Muscle of arm (tissue), 12 donors: ENCODE measurements around the gene OGFOD1. TPM values are rescaled to one million over a fixed set of nuclear protein-coding genes. Genes with fewer than 3 reads are reported as not detected.
"Not testable (repeated sequence)": the region's sequence is repeated elsewhere in the genome, so short reads cannot be mapped to it uniquely, and the experiment has no call there.

Source experiments
- DNase-seq: peaks from one replicate; pipeline ENCODE4 v3.0.0-alpha.2; 2013
- polyA plus RNA-seq, 12 donors: library from polyadenylated mRNA; unstranded; fragments of 120-200 nt; gene quantifications; one replicate each; pipeline ENCODE4 v1.2.1, GENCODE V29; 2013; ENCODE audit not compliant: insufficient read length in 12 of 12

Gene OGFOD1
- polyA plus RNA-seq, 12 donors: 35.0 to 120 (median 40.0) TPM

- DNase-seq: no peak
These were observed 25.9 kb downstream of the OGFOD1 start for GRCh38 chr16:56477096-56477878.

GRCh38 chr16:56478281-56479049 lies 27.1 kb downstream of the OGFOD1 start:
- DNase-seq: no peak

DNA sequence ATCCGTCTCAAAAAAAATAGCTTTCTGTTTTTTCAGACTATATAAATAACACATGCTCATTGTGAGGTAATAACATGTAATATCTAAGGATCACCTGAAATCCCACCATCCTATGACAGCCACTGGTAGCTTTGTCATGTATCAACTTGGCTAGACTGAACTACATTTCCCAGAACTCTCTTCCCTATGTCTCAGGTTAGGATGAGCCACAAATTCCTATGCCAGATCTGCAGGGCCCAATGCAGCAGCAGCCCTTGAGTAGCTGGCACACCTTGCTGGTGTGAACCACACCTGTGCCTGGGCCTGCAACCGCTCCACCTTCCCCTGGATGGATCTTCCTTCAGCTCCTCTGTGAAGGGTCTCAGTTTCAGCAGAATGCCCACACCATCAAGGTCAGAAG lies 28.1 kb downstream of the OGFOD1 start:
- no peak for DNase-seq

DNA sequence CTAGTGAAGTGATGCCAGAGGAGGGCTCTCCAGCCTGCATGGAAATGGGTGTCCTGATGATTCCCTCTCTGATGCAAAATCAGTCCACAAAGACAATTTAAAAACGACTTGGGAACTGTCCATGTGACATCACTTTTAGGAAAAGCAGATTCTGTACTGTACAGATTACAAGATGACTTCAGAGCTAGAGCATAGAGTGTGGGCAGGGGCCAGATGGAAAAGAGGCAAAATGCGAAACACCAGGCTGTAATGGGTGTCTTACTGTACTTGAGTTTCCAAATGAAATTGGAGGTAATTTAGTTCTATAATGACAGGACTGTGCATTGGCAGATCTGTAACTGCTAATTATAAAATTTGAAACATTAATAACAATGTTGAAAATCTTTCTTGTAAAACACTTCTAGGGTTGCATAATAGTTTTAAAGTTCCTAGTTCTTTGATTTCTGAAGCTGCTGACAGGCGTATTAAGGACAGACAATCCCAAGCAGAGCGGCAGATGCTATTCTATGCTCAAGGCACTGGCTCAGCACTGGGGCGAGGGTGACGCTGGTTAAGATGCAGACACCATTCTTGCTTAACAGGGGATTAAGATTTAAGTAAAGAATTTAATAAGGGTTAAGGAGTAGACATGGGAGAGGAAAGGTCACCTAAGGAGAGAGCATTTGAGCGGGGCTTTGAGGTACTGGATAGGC lies 29.6 kb downstream of the OGFOD1 start:
- DNase-seq: no peak

DNA sequence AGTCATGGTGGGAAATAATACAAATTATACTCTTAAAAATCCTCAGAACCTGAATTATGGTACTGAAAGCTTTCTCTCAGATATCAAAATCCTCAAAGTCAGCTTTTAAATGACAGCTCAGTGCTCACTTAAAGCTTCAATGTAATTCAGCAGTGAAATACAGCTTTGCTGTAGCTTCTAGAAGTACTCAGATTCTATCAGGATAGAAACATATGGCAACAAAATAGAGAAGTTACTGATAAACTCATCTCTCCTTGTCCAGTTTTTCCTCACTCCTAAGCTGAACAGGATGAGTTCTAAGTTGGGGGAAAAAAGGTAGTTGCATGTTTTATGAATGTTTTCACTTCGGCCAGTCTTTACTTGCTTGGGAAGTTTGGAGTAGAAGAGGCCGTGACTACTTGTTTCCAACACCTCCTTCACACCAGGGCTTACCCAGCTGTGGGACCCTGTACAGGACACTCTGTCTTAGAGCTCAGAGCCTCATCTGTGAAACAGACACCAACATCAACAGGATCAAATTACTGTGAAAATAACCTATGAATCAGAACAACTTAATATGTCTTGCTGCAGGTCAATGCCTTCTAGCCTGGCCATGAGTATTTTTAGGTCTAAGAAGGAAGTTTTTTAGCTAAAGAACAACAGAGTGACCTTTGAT lies 30.2 kb downstream of the OGFOD1 start:
- DNase-seq: no peak

DNA sequence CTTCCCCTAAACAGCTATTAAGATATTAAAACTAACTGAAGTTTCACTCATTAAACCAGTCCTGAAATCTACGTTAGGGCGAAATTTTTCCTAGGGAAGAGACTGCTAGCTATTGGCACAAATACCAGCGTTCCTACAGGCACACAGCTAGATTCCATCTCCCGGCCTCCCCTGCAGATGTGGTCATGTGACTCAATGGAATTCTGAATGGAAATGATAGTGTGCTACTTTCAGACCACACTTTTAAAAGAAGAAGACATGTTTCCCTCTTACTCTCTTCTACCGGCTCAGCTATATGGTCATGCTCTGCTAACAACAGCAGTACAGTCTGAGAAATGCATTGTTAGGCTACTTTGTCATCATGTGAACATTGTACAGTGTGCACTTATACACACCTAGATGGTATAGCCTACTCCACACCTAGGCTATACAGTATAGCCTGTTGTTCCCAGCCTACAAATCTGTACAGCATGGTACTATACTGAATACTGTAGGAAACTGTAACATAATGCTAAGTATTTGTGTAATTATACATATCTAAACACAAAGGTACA lies 31.4 kb downstream of the OGFOD1 start:
- no peak for DNase-seq

GRCh38 chr16:56483394-56483793 lies 32.0 kb downstream of the OGFOD1 start:
- no peak for DNase-seq

DNA sequence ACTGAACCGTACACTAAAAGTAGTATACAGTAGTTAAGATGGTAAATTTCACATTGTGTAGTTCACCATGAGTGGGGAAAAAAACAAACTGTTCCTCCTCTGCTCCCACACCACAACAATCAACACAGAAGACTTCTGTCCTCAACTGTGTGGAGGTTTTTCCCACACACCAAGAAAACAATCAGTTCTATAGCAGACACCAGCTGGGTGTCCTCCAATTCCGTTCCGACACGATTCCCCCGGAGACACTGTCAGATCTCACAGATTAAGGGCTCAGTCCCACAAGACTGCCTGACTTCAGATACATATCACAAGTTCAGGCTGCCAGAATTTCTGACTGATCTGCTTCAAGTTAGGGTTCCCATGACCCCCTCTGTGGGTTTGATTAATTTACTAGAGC lies 36.7 kb downstream of the OGFOD1 start:
- DNase-seq: no peak

- not testable (repeated sequence) for DNase-seq
These were observed 37.5 kb downstream of the OGFOD1 start for GRCh38 chr16:56488868-56489267.

GRCh38 chr16:56491657-56492261 lies 40.4 kb downstream of the OGFOD1 start:
- no peak for DNase-seq

- no peak for DNase-seq
These were observed 41.8 kb downstream of the OGFOD1 start for GRCh38 chr16:56493126-56493525.

DNA sequence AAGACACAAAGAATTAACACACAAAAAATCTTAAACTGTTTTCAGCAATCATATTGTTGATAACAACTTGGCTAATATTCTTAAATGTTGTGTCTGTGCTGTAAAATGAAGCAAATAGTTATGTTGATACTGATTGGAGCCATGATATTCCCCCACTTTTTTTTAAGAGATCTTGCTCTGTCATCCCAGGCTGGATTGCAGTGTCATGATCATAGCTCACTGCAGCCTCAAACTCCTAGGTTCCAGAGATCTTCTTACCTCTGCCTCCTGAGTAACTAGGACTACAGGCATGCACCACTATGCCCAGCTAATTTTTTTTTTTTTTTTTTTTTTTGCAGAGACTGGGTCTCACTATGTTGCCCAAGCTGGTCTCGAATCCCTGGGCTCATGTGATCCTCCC lies 42.5 kb downstream of the OGFOD1 start:
- DNase-seq: no peak

GRCh38 chr16:56505181-56505580 lies 53.8 kb downstream of the OGFOD1 start:
- no peak for DNase-seq

DNA sequence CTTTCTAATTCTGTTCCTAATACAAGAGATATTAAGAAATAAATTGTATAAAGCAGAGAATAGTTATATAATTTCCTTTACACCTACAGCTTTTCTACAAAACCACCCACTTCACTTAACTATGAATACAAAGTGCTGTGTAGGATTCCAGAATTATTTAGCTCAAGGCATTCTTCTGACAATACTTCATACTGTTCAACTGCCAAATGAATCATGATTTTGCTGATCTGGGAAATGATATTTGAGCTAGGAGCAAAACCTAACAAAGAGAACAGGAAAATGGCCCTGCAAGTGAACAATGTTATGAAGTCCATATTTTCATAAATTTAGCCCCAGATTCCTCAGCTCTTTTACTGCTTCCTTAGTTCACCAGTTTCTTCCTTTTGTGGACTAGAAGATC lies 55.6 kb downstream of the OGFOD1 start:
- DNase-seq: peak; percentile 44

DNA sequence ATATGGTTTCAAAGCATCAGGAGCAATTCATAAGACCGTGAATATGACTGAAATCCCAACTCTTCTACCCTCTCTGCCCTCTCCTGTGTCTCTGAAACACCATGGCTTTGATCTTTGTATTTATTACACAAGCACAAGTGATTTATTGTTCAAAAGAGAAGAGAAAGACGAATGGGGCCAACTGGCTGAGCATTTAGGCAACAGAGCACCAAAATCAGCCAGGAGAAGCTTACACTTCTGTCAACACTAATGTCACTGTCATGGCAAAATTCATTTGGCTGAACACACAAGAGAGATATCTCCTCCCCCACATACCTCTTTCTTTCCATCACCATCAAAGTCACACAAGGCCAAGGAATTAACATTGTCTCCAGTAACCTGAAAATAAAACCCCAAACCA lies 59.2 kb downstream of the OGFOD1 start:
- no peak for DNase-seq

DNA sequence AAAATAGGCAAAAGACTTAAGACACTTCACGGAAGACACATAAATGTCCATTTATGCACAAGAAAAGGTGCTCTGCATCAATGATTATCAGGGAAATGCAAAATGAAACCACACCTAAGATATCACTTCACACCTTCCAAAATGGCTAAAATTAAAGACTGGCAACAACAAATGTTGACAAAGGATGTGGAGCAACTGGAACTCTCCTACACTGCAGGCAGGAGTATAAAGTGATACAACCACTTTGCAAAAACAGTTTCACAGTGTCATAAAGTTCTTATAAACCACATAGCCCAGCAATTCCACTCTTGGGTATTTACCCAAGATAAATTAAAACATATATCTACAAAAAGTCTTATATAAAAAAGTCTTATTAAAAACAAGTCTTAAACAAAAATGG lies 60.7 kb downstream of the OGFOD1 start:
- no peak for DNase-seq

DNA sequence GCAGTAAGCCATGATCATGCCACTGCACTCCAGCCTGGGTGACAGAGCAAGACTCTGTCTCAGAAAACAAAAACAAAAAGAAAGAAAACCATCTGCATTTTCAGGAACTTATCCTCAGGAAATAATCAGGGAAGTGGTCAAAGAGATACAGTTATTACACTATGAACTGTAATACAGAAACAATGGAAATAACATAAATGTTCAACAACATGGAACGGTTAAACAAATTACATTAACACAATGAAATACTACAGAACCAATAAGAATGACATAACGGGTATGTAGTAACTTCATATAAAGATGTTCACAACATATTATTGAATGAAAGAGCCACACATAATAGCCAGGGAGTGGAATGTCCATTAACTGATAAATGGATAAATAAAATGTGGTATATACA lies 61.7 kb downstream of the OGFOD1 start:
- no peak for DNase-seq

DNA sequence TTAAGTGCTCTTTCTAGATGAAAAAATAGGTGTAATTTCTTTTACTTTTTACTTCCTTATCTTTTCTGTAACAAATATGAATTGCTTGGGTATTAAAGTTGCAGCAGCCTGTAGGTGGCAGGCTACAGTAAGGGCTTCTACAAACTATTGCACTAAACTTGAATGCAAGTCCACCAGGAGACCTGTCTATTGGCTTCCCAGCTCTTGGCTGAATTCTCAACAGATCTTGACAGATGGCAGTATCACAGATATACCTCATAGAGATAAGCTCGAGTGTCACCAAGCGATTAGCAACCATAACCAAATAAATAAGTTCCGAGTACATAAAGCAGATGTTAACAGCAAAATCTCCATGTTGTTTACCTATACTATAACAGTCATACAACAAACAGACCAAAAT lies 62.6 kb downstream of the OGFOD1 start:
- DNase-seq: peak; percentile 28

DNA sequence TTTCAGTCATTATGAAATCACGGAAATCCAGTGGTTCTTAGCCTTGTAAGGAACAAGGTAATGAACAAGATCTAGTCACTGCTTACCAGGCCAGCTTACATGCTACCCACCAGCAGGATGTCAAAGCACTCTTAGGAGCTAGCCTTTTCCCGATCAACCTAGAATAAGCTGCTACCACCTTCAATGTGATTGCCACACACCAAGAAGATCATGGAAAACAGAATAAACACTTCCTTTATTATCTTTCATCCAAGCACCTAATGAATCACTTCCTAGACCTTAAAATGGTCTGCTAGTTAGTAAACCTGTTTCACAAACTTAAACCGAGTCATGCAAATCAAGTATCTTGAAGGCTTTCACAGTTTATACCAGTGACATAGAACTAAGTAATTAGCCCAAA lies 63.5 kb downstream of the OGFOD1 start:
- no peak for DNase-seq

GRCh38 chr16:56515665-56516064 lies 64.3 kb downstream of the OGFOD1 start:
- DNase-seq: no peak

DNA sequence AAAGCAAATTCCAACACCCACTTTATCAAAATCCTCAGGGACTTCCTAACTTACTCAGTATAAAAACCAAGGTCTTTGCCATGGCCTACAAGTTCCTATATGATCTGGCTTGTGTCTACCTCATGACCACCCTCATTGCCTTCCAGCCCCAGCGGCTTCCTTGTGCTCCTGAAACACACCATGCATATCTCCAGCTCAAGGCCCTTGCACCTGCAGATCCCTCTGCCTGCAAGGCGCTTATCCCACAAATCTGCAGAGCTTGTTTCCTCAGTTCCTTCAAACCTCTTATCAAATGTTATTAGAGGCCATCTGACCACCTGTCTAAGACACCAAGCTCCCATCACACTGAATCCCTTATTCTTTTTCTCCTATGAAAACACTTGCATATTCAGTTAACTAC lies 65.9 kb downstream of the OGFOD1 start:
- DNase-seq: no peak
